ENCODE results near the gene ITGB5.
"Not testable (repeated sequence)": the region's sequence is repeated elsewhere in the genome, so short reads cannot be mapped to it uniquely, and the experiment has no call there.

ITGB5 gene

DNA sequence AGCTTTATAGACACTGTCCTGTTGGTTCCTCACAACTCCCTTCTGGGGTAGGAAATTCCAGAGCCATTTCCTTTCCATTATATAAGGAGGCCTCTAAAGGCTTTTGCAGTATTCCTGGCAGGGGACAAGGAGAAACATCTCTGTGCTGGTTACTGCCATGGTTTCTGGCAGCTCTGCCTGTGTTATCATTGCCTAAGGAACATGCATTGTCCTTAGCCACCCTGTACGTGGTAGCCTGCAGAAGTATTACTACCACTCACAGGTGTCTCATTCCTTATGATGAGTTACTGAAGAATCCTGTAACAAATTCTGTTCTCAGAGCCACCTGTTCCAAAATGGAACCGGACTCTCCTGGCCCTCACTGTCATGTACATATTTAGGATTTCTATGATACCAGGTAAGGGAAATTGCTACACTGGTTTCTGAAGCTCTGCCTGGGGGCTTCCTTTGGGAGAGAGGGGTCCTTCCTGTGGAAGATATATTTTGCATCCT lies 98.9 kb downstream of the ITGB5 start:
- DNase-seq (ENCODE audit: low read depth) = no peak
- no peak overlapping the region for H3K4me3 ChIP-seq (ENCODE audit: low read depth, low read length)
- no peak for TF ChIP-seq CTCF (IDR thresholded peaks at IDR 0.05; ENCODE audit: insufficient read depth, low read depth, low read length, missing control alignments)

DNA sequence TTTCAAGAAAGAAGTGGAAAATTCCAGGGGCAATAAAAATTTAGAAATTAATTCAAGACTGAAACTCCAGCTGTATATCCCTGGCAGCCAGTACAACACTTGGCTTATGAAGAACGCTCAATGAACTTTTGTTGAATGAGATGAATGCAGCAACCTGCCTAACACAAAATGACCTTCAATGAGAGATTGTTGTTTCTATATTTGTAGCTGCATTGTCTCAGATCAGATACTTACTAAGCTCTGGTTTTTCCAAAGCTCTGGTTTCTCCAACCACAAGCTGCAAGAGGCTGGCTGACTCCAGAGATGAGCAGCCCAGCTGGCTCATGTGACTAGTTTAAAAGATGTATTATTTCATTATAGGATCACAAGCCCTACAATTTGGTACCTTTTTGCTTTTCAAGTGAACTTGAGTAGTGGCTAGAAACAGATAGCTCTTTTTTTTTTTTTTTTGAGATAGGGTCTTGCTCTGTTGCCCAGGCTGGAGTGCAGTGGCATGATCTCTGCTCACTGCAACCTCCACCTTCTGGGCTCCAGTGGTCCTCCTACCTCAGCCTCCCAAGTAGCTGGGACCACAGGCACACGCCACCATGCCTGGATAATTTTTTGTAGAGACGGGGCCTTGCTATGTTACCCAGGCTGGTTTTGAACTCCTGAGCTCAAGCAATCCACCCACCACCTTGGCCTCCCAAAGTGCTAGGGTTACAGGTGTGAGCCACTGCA lies 99.5 kb downstream of the ITGB5 start:
- no peak for DNase-seq (ENCODE audit: low read depth)
- no peak overlapping the region for H3K4me3 ChIP-seq (ENCODE audit: low read depth, low read length)

DNA sequence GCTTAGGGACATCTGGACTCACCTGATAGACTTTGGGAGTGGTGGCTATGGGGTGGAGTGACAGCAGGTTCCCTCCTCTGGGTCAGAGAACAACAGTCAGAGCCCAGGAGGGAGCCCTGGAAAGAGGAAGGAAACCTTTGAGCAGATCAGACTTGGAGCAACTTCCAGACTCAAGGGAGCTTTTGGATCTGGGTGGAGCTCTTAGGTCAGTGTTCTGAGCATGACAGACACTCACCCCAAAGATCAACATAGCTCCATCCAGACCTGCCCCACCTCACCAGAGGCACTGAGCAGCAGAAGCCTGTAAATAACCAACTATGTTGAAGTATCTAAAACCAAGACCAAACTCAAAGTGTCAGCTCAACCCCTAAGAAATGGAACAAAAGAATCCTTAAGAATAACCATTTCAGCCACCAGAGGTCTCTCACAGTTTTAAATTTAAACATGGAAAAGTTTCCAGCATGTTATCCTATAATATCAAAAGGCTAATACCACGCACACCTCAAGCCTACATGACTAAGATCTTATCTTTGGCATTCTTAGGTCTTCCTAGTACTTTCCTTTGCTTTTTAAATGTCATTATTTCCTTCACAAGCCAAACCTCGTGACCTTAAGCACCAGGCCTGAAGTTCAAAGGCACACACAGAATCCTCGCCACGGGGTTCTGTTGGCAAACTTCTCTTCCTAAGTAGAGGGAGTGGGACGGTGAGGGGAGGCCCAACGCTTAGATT lies 100.5 kb downstream of the ITGB5 start:
- no peak overlapping the region for H3K4me3 ChIP-seq (ENCODE audit: low read depth, low read length)
- TF ChIP-seq CTCF (IDR thresholded peaks at IDR 0.05; ENCODE audit: insufficient read depth, low read depth, low read length, missing control alignments) = no peak
- no peak for DNase-seq (ENCODE audit: low read depth)

More for the DNA sequence above, 99.5 kb downstream of the ITGB5 start:
- TF ChIP-seq CTCF (IDR thresholded peaks at IDR 0.05; ENCODE audit: insufficient read depth, low read depth, low read length, missing control alignments) = no peak

DNA sequence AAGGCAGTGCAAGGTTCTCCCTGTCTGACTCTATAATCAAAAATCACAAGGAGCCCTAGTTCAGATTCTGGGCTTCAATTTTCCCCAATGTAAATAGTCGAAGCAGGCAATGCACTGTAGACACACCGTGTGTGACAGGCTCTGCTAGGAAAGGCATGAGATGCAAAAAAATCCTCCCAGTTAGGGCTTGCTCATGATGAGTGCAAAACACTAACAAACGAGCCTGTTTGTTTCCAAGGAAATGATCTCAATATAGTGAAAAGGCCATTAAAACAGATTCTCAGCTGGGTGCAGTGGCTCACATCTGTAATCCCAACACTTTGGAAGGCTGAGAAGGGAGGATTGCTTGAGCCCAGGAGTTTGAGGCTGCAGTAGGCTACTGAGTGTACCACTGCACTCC lies 101.2 kb downstream of the ITGB5 start:
- H3K4me3 ChIP-seq (ENCODE audit: low read depth, low read length) = no peak overlapping the region
- no peak for DNase-seq (ENCODE audit: low read depth)
- TF ChIP-seq CTCF (IDR thresholded peaks at IDR 0.05; ENCODE audit: insufficient read depth, low read depth, low read length, missing control alignments) = no peak

- H3K4me3 ChIP-seq (ENCODE audit: low read depth, low read length) = no peak overlapping the region
- no peak for TF ChIP-seq CTCF (IDR thresholded peaks at IDR 0.05; ENCODE audit: insufficient read depth, low read depth, low read length, missing control alignments)
- DNase-seq (ENCODE audit: low read depth) = peak; percentile 86
These were observed 102.3 kb downstream of the ITGB5 start for GRCh38 chr3:124784686-124785382.

- no peak for TF ChIP-seq CTCF (IDR thresholded peaks at IDR 0.05; ENCODE audit: insufficient read depth, low read depth, low read length, missing control alignments)
- no peak for DNase-seq (ENCODE audit: low read depth)
- H3K4me3 ChIP-seq (ENCODE audit: low read depth, low read length) = no peak overlapping the region
These were observed 103.5 kb downstream of the ITGB5 start for GRCh38 chr3:124783696-124784095.

DNA sequence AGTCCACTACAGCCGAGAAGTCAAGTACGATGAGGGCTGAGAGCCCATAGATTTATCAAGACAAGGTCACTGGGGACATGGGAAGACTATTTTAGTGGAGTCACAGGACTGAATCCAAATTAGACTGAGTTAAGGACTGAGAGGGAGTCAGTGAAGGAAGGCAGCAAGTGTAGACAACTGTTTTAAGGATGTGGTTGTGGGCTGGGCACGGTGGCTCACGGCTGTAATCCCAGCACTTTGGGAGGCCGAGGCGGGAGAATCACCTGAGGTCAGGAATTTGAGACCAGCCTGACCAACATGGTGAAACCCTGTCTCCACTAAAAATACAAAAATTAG lies 104.8 kb downstream of the ITGB5 start:
- not testable (repeated sequence) for DNase-seq (ENCODE audit: low read depth); H3K4me3 ChIP-seq (ENCODE audit: low read depth, low read length)
